ENCODE measurements around the gene ITPR2. TPM values are rescaled to one million over a fixed set of nuclear protein-coding genes. Genes with fewer than 3 reads are reported as not detected.

Gene ITPR2
- total and polyA plus RNA-seq, 4 donors, result 11.7 to 93.3 (median 35.4) TPM

DNA sequence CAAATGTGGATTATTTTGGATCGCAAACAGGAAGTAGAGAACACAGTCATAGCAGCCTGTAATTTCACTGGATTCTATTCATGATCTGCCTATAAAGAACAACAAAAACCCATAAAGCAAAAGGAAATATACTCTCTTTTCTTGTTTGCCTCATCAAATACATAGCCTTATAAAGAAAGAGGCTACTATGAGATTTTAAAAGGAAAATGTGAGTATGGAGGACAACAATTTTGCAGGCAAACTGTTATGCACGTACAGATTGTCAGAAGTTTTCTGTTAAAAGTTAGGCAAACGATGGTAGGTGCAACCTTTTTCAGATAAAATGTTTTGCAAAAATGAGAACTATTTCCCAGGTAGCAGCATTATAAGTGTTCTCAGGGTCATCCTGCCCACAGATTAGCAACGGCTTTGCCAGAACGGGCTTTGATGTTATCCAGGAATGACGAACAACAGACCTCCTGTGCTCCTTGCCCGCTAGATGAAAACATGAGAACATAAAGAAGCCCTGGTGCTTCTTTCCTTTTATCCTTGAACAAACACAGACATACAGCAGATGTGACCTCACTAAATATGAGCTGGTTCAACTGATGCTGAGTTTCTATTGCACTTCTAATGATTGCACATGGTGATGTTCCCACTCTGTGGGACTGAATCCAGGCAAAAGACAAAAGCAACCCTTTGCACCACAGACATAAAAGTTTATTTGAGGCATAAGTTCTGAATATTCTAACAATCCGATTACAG is 88.1 kb downstream of the ITPR2 start:
- Histone ChIP-seq H3K4me3 (ENCODE audit: low read depth in 1 of 3, low read length in 3 of 3) (no peak overlapping the region), H3K27ac (ENCODE audit: low read depth in 1 of 2, low read length in 2 of 2) (no peak overlapping the region), H3K9me3 (ENCODE audit: control insufficient read depth in 4 of 4, low read length in 3 of 4) (no peaks in the 10 kb centered on the region), H3K9ac (ENCODE audit: low read depth in 1 of 2, low read length in 2 of 2) (no peak overlapping the region), H3K4me1 (ENCODE audit: control insufficient read depth in 4 of 4, insufficient read depth in 4 of 4, low read length in 3 of 4) (peaks cover 16 to 58% (median 41%) of the 10 kb centered on the region in 4 donors), H3K27me3 (ENCODE audit: control insufficient read depth in 4 of 4, insufficient read depth in 4 of 4, low read length in 3 of 4) (no peaks in the 10 kb centered on the region), H3K36me3 (ENCODE audit: control insufficient read depth in 4 of 4, insufficient read depth in 3 of 4, low read depth in 1 of 4, low read length in 3 of 4) (no peaks in the 10 kb centered on the region)
- no peak for DNase-seq (ENCODE audit: low spot score)
- TF ChIP-seq, protein P1, sequence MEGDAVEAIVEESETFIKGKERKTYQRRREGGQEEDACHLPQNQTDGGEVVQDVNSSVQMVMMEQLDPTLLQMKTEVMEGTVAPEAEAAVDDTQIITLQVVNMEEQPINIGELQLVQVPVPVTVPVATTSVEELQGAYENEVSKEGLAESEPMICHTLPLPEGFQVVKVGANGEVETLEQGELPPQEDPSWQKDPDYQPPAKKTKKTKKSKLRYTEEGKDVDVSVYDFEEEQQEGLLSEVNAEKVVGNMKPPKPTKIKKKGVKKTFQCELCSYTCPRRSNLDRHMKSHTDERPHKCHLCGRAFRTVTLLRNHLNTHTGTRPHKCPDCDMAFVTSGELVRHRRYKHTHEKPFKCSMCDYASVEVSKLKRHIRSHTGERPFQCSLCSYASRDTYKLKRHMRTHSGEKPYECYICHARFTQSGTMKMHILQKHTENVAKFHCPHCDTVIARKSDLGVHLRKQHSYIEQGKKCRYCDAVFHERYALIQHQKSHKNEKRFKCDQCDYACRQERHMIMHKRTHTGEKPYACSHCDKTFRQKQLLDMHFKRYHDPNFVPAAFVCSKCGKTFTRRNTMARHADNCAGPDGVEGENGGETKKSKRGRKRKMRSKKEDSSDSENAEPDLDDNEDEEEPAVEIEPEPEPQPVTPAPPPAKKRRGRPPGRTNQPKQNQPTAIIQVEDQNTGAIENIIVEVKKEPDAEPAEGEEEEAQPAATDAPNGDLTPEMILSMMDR (IDR thresholded peaks at IDR 0.05; ENCODE audit: low read depth, low read length, missing input control), result no peak
- TF ChIP-seq TAF1 (conservative IDR thresholded peaks at IDR 0.05), result no peak
- TF ChIP-seq EGR1 (IDR thresholded peaks at IDR 0.05; ENCODE audit: low read depth in 2 of 2), result no peak
- TF ChIP-seq HNF4G (IDR thresholded peaks at IDR 0.05), result no peak
- no peak for TF ChIP-seq GABPA (IDR thresholded peaks at IDR 0.05 in 1 of 2, conservative IDR thresholded peaks at IDR 0.05 in 1 of 2)
- TF ChIP-seq, protein P2, sequence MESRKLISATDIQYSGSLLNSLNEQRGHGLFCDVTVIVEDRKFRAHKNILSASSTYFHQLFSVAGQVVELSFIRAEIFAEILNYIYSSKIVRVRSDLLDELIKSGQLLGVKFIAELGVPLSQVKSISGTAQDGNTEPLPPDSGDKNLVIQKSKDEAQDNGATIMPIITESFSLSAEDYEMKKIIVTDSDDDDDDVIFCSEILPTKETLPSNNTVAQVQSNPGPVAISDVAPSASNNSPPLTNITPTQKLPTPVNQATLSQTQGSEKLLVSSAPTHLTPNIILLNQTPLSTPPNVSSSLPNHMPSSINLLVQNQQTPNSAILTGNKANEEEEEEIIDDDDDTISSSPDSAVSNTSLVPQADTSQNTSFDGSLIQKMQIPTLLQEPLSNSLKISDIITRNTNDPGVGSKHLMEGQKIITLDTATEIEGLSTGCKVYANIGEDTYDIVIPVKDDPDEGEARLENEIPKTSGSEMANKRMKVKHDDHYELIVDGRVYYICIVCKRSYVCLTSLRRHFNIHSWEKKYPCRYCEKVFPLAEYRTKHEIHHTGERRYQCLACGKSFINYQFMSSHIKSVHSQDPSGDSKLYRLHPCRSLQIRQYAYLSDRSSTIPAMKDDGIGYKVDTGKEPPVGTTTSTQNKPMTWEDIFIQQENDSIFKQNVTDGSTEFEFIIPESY (IDR thresholded peaks at IDR 0.05), result no peak
- 56% methylated on average over 8 of the region's 8 CpGs for WGBS

DNA sequence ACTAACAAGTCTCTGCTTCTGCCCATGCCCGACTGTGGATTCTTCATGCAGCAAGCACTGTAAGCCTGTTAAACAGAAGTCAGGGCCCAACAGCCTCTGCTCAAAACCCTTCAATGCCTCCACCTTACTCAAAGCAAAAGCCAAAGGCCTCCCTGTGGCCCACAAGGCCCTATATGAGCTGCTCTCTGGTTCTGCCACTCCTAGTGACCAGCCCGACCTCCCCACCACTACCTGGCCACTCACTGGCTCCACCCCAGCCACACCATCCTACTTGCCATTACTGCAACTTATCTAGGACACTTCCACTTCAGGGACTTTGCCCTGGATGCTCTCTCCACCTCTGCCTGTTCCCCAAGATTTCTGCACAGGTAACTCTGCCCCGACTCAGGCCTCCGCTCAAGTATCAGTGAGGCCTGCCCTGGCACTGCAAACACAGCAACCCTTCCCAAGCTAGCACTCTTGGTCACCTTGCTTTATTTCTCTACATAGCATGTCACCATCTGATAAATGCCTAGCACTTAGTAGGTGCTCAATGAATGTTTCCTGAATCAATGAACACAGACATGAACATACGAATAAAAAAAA is 88.9 kb downstream of the ITPR2 start:
- TF ChIP-seq, protein P3, sequence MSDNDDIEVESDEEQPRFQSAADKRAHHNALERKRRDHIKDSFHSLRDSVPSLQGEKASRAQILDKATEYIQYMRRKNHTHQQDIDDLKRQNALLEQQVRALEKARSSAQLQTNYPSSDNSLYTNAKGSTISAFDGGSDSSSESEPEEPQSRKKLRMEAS (IDR thresholded peaks at IDR 0.05), result no peak
- no peak for TF ChIP-seq SP1 (IDR thresholded peaks at IDR 0.05)
- Histone ChIP-seq H3K27me3 (ENCODE audit: control insufficient read depth in 4 of 4, insufficient read depth in 4 of 4, low read length in 3 of 4) (no peaks in the 10 kb centered on the region), H3K9me3 (ENCODE audit: control insufficient read depth in 4 of 4, low read length in 3 of 4) (peaks cover 0 to 2% (median 0%) of the 10 kb centered on the region in 4 donors), H3K9ac (ENCODE audit: low read depth in 1 of 2, low read length in 2 of 2) (no peak overlapping the region), H3K36me3 (ENCODE audit: control insufficient read depth in 4 of 4, insufficient read depth in 3 of 4, low read depth in 1 of 4, low read length in 3 of 4) (no peaks in the 10 kb centered on the region), H3K4me1 (ENCODE audit: control insufficient read depth in 4 of 4, insufficient read depth in 4 of 4, low read length in 3 of 4) (peaks cover 16 to 51% (median 37%) of the 10 kb centered on the region in 4 donors), H3K27ac (ENCODE audit: low read depth in 1 of 2, low read length in 2 of 2) (no peak overlapping the region), H3K4me3 (ENCODE audit: low read depth in 1 of 3, low read length in 3 of 3) (no peak overlapping the region)
- 84% methylated on average over 5 of the region's 5 CpGs for WGBS
- no peak for DNase-seq (ENCODE audit: low spot score)

DNA sequence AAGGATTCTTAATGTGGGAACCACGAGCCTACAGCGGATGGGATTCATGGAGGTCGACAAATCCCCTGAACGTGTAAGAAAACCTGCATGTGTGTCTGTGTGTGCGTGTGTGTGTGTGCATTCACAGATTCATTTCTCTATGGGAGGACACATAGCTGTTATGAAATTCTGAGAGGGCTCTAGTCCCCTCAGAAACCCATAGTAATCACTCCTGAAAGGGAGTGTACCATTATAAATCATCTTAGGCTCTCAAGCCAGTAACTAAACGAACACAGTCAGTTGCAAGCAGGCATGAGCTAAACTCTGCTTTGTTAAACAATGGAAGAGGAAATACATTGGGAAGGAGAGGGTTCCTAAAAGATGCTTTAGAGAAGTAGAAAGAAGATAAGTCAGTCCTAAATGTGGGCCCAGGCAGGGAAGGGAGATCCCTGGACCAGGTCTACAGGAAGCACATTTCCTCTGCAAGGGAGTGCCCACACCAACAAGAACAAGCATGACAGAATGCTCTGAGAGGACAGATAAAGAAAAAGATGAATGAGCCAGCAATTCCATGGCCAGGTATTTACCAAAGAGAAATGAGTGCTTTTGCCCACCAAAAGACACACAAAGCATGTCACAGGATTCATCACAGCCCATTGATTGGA is 91.3 kb downstream of the ITPR2 start:
- Histone ChIP-seq H3K4me1 (ENCODE audit: control insufficient read depth in 4 of 4, insufficient read depth in 4 of 4, low read length in 3 of 4) (peaks cover 13 to 44% (median 29%) of the 10 kb centered on the region in 4 donors), H3K27ac (ENCODE audit: low read depth in 1 of 2, low read length in 2 of 2) (no peak overlapping the region), H3K27me3 (ENCODE audit: control insufficient read depth in 4 of 4, insufficient read depth in 4 of 4, low read length in 3 of 4) (no peaks in the 10 kb centered on the region), H3K9me3 (ENCODE audit: control insufficient read depth in 4 of 4, low read length in 3 of 4) (peaks cover 0 to 2% (median 0%) of the 10 kb centered on the region in 4 donors), H3K36me3 (ENCODE audit: control insufficient read depth in 4 of 4, insufficient read depth in 3 of 4, low read depth in 1 of 4, low read length in 3 of 4) (no peaks in the 10 kb centered on the region), H3K4me3 (ENCODE audit: low read depth in 1 of 3, low read length in 3 of 3) (no peak overlapping the region), H3K9ac (ENCODE audit: low read depth in 1 of 2, low read length in 2 of 2) (no peak overlapping the region)
- no peak for DNase-seq (ENCODE audit: low spot score)
- WGBS, result 91% methylated on average over 6 of the region's 6 CpGs
- no peak for TF ChIP-seq HNF4A (conservative IDR thresholded peaks at IDR 0.05)
- TF ChIP-seq, protein P2 (IDR thresholded peaks at IDR 0.05), result no peak
- TF ChIP-seq FOXA2 (IDR thresholded peaks at IDR 0.05), result no peak
- no peak for TF ChIP-seq RXRA (IDR thresholded peaks at IDR 0.05)
- TF ChIP-seq EGR1 (IDR thresholded peaks at IDR 0.05; ENCODE audit: low read depth in 2 of 2), result no peak
- TF ChIP-seq, protein P4, sequence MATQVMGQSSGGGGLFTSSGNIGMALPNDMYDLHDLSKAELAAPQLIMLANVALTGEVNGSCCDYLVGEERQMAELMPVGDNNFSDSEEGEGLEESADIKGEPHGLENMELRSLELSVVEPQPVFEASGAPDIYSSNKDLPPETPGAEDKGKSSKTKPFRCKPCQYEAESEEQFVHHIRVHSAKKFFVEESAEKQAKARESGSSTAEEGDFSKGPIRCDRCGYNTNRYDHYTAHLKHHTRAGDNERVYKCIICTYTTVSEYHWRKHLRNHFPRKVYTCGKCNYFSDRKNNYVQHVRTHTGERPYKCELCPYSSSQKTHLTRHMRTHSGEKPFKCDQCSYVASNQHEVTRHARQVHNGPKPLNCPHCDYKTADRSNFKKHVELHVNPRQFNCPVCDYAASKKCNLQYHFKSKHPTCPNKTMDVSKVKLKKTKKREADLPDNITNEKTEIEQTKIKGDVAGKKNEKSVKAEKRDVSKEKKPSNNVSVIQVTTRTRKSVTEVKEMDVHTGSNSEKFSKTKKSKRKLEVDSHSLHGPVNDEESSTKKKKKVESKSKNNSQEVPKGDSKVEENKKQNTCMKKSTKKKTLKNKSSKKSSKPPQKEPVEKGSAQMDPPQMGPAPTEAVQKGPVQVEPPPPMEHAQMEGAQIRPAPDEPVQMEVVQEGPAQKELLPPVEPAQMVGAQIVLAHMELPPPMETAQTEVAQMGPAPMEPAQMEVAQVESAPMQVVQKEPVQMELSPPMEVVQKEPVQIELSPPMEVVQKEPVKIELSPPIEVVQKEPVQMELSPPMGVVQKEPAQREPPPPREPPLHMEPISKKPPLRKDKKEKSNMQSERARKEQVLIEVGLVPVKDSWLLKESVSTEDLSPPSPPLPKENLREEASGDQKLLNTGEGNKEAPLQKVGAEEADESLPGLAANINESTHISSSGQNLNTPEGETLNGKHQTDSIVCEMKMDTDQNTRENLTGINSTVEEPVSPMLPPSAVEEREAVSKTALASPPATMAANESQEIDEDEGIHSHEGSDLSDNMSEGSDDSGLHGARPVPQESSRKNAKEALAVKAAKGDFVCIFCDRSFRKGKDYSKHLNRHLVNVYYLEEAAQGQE (IDR thresholded peaks at IDR 0.05), result no peak
- TF ChIP-seq YY1 (IDR thresholded peaks at IDR 0.05), result no peak
- no peak for TF ChIP-seq FOXA1 (IDR thresholded peaks at IDR 0.05)
- TF ChIP-seq, protein P5, sequence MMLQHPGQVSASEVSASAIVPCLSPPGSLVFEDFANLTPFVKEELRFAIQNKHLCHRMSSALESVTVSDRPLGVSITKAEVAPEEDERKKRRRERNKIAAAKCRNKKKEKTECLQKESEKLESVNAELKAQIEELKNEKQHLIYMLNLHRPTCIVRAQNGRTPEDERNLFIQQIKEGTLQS (IDR thresholded peaks at IDR 0.05), result no peak
- TF ChIP-seq HNF4G (IDR thresholded peaks at IDR 0.05), result no peak
